BLaER1 treated with 17β-estradiol and CSF1 and Interleukin-3, amounts not matched to agents 10 nM and 100 nM (cell line): Measurements from ENCODE around the gene FN3KRP.

ENCODE experiments used
- H3K27ac ChIP-seq, 11 experiments: shearing (Covaris generic); formaldehyde crosslinking; 2 replicates each; pipeline ENCODE4 v1.8.1; 2022
- H3K27me3 ChIP-seq, 11 experiments: shearing (Covaris generic); formaldehyde crosslinking; 2 replicates each; pipeline ENCODE4 v1.8.1; 2022
- H3K36me3 ChIP-seq, 11 experiments: shearing (Covaris generic); formaldehyde crosslinking; 2 replicates each; pipeline ENCODE4 v1.8.1; 2022
- H3K4me1 ChIP-seq, 10 experiments: shearing (Covaris generic); formaldehyde crosslinking; 2 replicates each; pipeline ENCODE4 v1.8.1; 2022
- H3K4me2 ChIP-seq, 11 experiments: shearing (Covaris generic); formaldehyde crosslinking; 2 replicates each; pipeline ENCODE4 v1.8.1; 2022
- H3K4me3 ChIP-seq, 10 experiments: shearing (Covaris generic); formaldehyde crosslinking; 2 replicates each; pipeline ENCODE4 v1.8.1; 2022
- H3K9ac ChIP-seq, 11 experiments: shearing (Covaris generic); formaldehyde crosslinking; 2 replicates each; pipeline ENCODE4 v1.8.1; 2022
- H3K9me3 ChIP-seq, 11 experiments: shearing (Covaris generic); formaldehyde crosslinking; replicated peaks in 1 of 11; 2 replicates each; pipeline ENCODE4 v1.8.1; 2022
- H4K20me1 ChIP-seq, 11 experiments: shearing (Covaris generic); formaldehyde crosslinking; 2 replicates each; pipeline ENCODE4 v1.8.1; 2022
- Cebpa-rat ChIP-seq, 11 experiments: shearing (Covaris generic); IDR thresholded peaks; 2 replicates each; pipeline ENCODE4 v1.8.1; 2022

Gene FN3KRP, protein sequence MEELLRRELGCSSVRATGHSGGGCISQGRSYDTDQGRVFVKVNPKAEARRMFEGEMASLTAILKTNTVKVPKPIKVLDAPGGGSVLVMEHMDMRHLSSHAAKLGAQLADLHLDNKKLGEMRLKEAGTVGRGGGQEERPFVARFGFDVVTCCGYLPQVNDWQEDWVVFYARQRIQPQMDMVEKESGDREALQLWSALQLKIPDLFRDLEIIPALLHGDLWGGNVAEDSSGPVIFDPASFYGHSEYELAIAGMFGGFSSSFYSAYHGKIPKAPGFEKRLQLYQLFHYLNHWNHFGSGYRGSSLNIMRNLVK

DNA sequence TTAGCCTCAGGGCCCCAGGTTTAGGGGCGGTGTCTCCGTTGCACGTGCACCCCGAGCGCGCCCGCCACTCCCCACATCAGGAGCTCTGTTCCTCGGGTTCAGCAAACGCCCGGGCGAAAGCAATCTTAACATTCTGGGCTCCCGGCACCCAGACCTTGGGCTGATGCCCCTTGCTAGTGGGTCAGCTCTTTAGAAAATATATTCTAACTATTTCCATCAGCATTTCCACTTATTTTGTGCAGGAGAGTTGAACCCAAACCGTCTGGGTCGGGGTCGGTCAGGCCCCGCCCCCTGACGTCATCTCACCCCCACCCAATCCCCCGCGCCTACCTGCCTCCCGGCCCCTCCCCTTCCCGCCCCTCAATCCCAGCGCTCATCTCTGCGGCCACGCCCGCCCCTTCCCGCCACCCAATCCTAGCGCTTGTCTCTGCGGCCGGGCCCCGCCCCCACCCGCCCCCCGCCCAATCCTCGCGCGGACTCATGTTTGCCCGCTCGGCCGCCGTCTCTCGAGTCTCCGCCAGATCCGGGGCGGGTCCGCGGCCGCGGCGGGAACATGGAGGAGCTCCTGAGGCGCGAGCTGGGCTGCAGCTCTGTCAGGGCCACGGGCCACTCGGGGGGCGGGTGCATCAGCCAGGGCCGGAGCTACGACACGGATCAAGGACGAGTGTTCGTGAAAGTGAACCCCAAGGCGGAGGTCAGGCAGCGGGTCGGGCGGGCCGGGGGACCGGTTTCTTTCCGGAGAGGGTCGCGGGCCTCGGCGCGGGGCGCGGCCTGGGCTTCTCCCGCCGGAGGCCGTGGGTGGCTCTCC is at the start of gene FN3KRP:
Gene FN3KRP (plus strand): TSS at position 504 of the 808 bp plus-strand sequence. CDS start 50 bp downstream, at position 554.
- peaks cover 19 to 34% (median 24%) of the 10 kb centered on the region in 11 experiments; a peak in 20 of 22 replicates for H3K36me3 ChIP-seq
- no peaks in the 10 kb centered on the region for H3K9me3 ChIP-seq
- H3K27me3 ChIP-seq: no peaks in the 10 kb centered on the region
- peaks cover 0 to 23% (median 16%) of the 10 kb centered on the region in 11 experiments; a peak in 12 of 22 replicates for H4K20me1 ChIP-seq
- no peak for TF ChIP-seq Cebpa-rat (IDR thresholded peaks at IDR 0.05)
- H3K9ac ChIP-seq: peak within 1 kb of the TSS; percentile 76 to 89 (median 86)
- peak within 1 kb of the TSS in 10 of 11 experiments; percentile 41 to 81 (median 73); a peak in 19 of 22 replicates for H3K27ac ChIP-seq
- peaks cover 17 to 27% (median 22%) of the 10 kb centered on the region in 10 experiments for H3K4me1 ChIP-seq
- H3K4me2 ChIP-seq: peak within 1 kb of the TSS; percentile 87 to 100 (median 95)
- peak within 1 kb of the TSS; percentile 67 to 96 (median 91) for H3K4me3 ChIP-seq

DNA sequence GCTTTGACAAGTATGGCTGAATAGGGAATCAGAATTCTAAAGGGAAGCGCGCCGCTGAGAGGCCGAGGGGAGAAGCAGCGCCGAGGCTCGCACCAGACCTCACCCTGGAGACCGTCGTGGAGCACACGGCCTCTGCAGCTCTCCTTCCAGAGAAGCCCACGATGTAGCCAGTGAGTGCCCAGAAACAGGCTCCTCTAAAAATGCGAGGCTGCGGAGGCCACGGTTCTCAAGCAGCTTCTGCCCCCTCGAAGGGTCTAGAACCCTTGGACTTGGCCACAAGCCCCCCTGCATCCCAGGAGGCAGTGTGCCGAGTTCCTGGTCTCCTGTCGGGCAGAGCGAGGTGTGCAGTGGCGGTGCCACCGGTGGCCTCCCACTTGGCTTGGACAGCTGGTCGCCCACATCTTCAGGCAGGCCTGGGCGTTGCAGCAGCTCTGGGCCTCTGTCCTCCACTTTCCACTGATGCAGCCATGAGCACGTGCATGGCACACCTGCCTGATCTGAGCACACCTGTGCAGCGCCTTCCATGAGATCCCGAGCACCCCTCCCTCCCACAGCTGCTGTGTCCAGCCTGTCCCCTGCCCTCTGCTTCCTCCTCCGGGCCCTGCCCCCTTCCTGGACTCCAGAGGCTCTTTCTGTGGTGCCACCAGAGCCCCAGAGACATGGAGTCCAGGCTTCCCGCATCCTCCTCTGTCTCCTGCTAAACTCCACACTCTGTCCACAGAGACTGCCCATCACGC is 49.4 kb upstream of the FN3KRP start:
- H3K4me3 ChIP-seq: no peak overlapping the region
- H3K27ac ChIP-seq: no peak overlapping the region
- H3K9me3 ChIP-seq: no peaks in the 10 kb centered on the region
- H3K9ac ChIP-seq: peak overlapping the region in 1 of 11 experiments; percentile 16; a peak in 2 of 22 replicates
- peaks cover 0 to 19% (median 7%) of the 10 kb centered on the region in 11 experiments; a peak in 12 of 22 replicates for H3K27me3 ChIP-seq
- H3K4me1 ChIP-seq: peaks cover 18 to 64% (median 53%) of the 10 kb centered on the region in 10 experiments
- no peak for TF ChIP-seq Cebpa-rat (IDR thresholded peaks at IDR 0.05)
- peak overlapping the region; percentile 73 to 93 (median 83); a peak in 18 of 22 replicates for H3K4me2 ChIP-seq
- H3K36me3 ChIP-seq: no peaks in the 10 kb centered on the region
- peaks cover 0 to 29% (median 0%) of the 10 kb centered on the region in 11 experiments; a peak in 4 of 22 replicates for H4K20me1 ChIP-seq

DNA sequence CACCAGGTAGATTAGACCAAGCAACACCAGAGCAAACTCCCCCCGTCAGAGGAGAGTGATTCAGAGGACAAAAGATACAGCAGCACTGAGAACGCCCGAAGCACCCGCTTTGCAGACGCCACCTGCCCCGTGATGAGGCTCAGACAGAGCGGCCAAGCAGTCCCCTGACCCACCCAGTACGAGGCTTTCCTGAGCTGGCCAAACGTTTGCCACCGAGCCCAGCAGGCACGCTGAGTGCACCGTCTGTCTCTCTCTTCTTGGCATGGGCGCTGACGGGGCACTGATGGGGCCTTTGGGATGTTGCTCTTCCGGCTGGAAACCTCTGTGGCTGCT is 48.9 kb upstream of the FN3KRP start:
- no peak for TF ChIP-seq Cebpa-rat (IDR thresholded peaks at IDR 0.05)
- H3K27ac ChIP-seq: no peak overlapping the region

DNA sequence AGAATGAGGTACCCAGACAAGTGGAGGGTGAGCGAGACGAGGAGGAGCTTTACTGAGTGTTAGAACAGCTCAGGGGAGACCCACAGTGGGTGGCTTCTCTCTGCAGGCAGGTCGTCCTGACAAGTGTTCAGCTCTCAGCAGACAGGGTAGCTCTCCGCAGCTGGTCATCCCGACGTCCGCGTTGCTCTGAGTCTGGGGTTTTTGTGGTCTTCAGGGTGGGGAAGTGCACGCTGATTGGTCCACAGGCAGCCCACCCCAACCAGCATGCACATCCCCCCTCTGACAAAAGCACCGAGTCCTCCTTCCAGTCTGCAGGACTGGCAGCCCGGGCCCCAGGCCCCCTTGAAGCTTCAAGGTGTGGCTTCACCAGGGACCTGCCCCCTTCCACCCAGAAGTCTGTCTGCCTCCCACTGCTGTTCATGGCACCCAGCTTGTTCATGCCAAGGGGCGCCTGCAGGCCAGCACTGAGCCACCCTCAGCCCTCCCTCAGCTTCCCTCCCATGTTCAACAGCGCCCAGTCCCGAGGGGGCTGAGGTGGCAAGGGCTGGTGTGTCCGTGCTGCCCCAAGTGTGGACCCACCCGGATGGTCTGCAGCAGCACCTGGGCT is 48.4 kb upstream of the FN3KRP start:
- Histone ChIP-seq H3K27ac (peak overlapping the region in 2 of 11 experiments; percentile 24 to 50; a peak in 2 of 22 replicates), H3K27me3 (peaks cover 0 to 11% (median 5%) of the 10 kb centered on the region in 11 experiments; a peak in 11 of 22 replicates), H3K4me1 (peaks cover 18 to 54% (median 43%) of the 10 kb centered on the region in 10 experiments), H3K36me3 (no peaks in the 10 kb centered on the region), H3K9me3 (no peaks in the 10 kb centered on the region), H3K4me2 (peak overlapping the region; percentile 73 to 93 (median 83)), H3K9ac (peak overlapping the region in 9 of 11 experiments; percentile 12 to 63 (median 61); a peak in 16 of 22 replicates), H4K20me1 (peaks cover 0 to 18% (median 0%) of the 10 kb centered on the region in 11 experiments; a peak in 4 of 22 replicates), H3K4me3 (peak overlapping the region in 7 of 10 experiments; percentile 8 to 57 (median 33); a peak in 5 of 20 replicates)
- no peak for TF ChIP-seq Cebpa-rat (IDR thresholded peaks at IDR 0.05)

More for the DNA sequence above, 48.9 kb upstream of the FN3KRP start:
- no peaks in the 10 kb centered on the region for H3K36me3 ChIP-seq
- peak overlapping the region in 1 of 10 experiments; percentile 44; a peak in 1 of 20 replicates for H3K4me3 ChIP-seq
- H4K20me1 ChIP-seq: peaks cover 0 to 23% (median 0%) of the 10 kb centered on the region in 11 experiments; a peak in 4 of 22 replicates
- no peaks in the 10 kb centered on the region for H3K9me3 ChIP-seq
- peaks cover 18 to 59% (median 48%) of the 10 kb centered on the region in 10 experiments for H3K4me1 ChIP-seq
- peak overlapping the region in 6 of 11 experiments; percentile 12 to 63 (median 61); a peak in 6 of 22 replicates for H3K9ac ChIP-seq
- H3K27me3 ChIP-seq: peaks cover 0 to 14% (median 7%) of the 10 kb centered on the region in 11 experiments; a peak in 12 of 22 replicates
- peak overlapping the region; percentile 73 to 93 (median 83); a peak in 21 of 22 replicates for H3K4me2 ChIP-seq

DNA sequence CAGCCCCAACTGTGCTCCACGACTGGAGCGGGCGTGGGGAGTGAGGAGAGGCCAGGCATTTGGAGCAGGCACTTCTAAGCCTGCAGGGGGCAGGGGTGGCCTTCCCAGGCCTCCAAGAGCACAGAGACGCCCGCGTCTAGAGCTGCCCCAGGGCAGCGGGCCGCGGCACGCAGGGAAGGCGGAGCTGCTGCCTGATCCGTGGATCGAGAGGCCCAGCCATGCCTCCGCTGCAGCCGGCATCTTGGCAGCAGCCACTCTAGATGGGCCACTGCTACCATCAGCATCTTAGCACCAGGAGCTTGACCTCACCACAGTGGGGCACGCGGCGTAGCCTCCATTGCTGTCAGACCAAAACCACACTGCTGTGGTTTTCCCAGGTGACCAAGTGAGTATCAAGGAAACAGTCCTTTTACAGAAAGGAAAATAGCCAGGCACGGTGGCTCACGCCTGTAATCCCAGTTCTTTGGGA is 47.8 kb upstream of the FN3KRP start:
- H3K4me2 ChIP-seq: peak overlapping the region; percentile 73 to 93 (median 83)
- H3K9ac ChIP-seq: peak overlapping the region in 10 of 11 experiments; percentile 12 to 63 (median 60); a peak in 19 of 22 replicates
- H3K27ac ChIP-seq: peak overlapping the region in 5 of 11 experiments; percentile 2 to 54 (median 26); a peak in 7 of 22 replicates
- H3K4me3 ChIP-seq: peak overlapping the region; percentile 23 to 57 (median 30); a peak in 14 of 20 replicates
- no peak for TF ChIP-seq Cebpa-rat (IDR thresholded peaks at IDR 0.05)
- H3K36me3 ChIP-seq: no peaks in the 10 kb centered on the region
- H3K27me3 ChIP-seq: peaks cover 0 to 5% (median under 1%) of the 10 kb centered on the region in 11 experiments; a peak in 5 of 22 replicates
- peaks cover 18 to 49% (median 38%) of the 10 kb centered on the region in 10 experiments for H3K4me1 ChIP-seq
- peaks cover 0 to 13% (median 0%) of the 10 kb centered on the region in 11 experiments; a peak in 4 of 22 replicates for H4K20me1 ChIP-seq
- no peaks in the 10 kb centered on the region for H3K9me3 ChIP-seq

DNA sequence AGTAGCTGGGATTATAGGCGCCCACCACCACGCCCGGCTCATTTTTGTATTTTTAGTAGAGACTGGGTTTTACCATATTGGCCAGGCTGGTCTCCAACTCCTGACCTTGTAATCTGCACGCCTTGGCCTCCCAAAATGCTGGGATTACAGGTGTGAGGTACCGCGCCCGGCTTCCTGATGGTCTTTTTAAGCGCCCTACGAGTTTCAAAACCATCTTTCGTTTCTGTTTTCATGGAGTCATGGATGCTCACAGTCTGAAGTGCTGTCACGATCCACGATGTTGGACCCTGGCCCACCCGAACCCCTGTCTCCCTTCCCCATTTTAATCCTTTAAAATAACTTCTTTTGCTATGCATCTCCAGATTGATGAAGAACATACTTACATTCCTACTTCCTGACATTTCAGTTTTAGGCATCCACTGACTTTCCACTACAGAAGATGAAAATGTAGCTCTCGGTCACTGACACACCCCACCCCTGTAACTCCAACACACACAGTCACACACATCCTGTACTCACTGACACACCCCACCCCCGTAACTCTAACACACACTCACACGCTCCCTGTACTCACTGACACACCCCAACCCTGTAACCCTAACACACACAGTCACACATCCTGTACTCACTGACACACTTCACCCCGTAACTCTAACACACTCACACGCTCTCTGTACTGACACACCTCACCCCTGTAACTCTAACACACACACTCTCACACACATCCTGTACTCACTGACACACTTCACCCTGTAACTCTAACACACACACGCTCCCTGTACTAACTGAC is 45.6 kb upstream of the FN3KRP start:
- H3K27me3 ChIP-seq: no peaks in the 10 kb centered on the region
- peaks cover 0 to 10% (median 0%) of the 10 kb centered on the region in 11 experiments; a peak in 3 of 22 replicates for H4K20me1 ChIP-seq
- TF ChIP-seq Cebpa-rat (IDR thresholded peaks at IDR 0.05): no peak
- no peaks in the 10 kb centered on the region for H3K9me3 ChIP-seq
- H3K27ac ChIP-seq: no peak overlapping the region
- H3K4me2 ChIP-seq: no peak overlapping the region
- peaks cover 18 to 36% (median 25%) of the 10 kb centered on the region in 10 experiments for H3K4me1 ChIP-seq
- H3K9ac ChIP-seq: no peak overlapping the region
- no peak overlapping the region for H3K4me3 ChIP-seq
- H3K36me3 ChIP-seq: no peaks in the 10 kb centered on the region
